ENCODE data around the gene TSPAN2.

Gene TSPAN2

DNA sequence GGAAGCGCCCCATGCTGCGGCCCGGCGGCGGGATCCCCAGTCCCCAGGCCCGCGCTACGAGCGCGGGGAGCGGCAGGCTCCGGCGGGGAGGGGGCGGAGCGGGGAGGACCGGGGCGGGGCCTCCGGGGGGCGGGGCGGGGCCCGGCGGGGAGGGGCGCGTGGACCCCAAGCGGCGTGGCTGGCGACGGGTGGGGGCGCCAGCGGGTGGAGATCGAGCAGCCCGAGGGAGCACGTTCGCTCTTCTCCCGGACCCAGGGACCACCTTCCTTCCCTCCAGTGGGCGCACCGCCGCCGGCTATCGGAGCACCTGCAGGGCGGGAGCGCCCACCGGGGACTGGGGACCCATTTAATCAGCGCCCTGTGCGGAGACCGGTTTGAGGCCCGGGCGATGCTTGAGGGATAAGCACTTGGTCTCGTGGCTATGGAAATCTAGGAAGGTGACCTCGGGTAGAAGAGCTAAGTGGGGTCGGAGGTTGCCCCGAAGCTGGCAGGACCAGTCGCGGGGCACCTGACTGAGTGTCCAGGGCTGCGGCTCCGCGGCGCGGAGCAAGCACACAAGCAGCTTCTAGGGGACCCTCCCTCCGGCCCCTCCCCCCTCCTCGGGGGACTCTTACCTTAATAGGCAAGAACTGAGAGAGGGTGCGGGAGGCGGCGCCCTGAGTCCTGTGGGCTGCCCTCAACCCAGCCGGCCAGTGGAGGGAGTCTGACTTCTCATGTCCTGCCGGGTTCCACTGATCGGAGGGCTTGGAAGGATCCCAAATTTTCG is at the start of gene TSPAN2:
TSS of gene TSPAN2 (minus strand) at position 84 of the 766 bp plus-strand sequence. CDS start at position 13, 71 bp downstream.
- H3K4me3 Mint-ChIP-seq: peak within 1 kb of the TSS; percentile 85
- no peaks in the 10 kb centered on the region for H3K9me3 Mint-ChIP-seq
- H3K36me3 Mint-ChIP-seq: no peaks in the 10 kb centered on the region
- peaks cover 42% of the 10 kb centered on the region for H3K4me1 Mint-ChIP-seq
- no peaks in the 10 kb centered on the region for H3K27me3 Mint-ChIP-seq
- peak within 1 kb of the TSS; percentile 46 for H3K27ac Mint-ChIP-seq

DNA sequence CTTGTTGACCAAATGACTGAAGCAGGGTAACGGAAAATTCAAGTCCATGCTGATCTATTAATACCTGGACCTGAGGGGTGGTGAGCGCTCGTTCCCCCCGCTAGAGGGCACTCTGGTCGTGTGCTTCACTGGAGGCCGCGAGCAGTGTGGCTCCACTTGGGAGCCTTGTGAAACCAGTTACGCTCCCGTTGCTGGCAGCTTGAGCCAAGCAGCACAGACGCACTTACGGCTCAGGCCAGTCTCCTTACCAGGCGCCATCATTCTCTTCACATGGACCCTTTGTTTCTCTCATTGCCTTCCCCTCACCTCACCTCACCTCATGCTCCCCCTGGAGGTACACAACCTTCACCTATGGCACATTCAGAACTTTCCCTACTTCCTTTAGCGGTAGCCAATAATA is 49.7 kb upstream of the TSPAN2 start:
- peaks cover 22% of the 10 kb centered on the region for H3K27me3 Mint-ChIP-seq
- H3K27ac Mint-ChIP-seq: no peak overlapping the region
- peaks cover 7% of the 10 kb centered on the region for H3K4me1 Mint-ChIP-seq

GRCh38 chr1:115138271-115138670 is 49.0 kb upstream of the TSPAN2 start:
- no peak overlapping the region for H3K4me3 Mint-ChIP-seq
- H3K4me1 Mint-ChIP-seq: peaks cover 7% of the 10 kb centered on the region
- H3K27me3 Mint-ChIP-seq: peaks cover 20% of the 10 kb centered on the region
- H3K9me3 Mint-ChIP-seq: no peaks in the 10 kb centered on the region
- no peaks in the 10 kb centered on the region for H3K36me3 Mint-ChIP-seq
- H3K27ac Mint-ChIP-seq: no peak overlapping the region

More for the DNA sequence above, 49.7 kb upstream of the TSPAN2 start:
- Mint-ChIP-seq H3K9me3 (no peaks in the 10 kb centered on the region), H3K4me3 (peak overlapping the region; percentile 73), H3K36me3 (no peaks in the 10 kb centered on the region)

DNA sequence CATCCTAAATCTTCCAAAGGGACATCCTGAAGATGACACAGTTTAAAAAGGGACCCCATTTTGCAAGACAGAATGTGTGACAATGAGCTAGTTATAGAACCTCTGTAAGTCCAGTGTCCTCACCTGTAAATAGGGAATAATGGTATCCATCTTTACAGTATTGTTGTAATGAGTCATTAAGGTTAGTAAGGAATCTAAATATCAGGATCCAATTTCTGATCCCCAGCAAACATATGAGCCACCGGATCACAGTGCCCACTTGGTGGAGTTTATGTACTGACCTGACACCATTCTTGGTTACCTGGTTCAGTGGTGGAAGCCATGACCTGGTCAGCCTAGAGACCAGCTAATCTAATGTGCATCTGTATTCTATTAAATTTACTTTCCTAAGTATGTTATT is 47.9 kb upstream of the TSPAN2 start:
- no peak overlapping the region for H3K27ac Mint-ChIP-seq
- H3K9me3 Mint-ChIP-seq: no peaks in the 10 kb centered on the region
- H3K4me3 Mint-ChIP-seq: no peak overlapping the region
- H3K36me3 Mint-ChIP-seq: no peaks in the 10 kb centered on the region
- H3K27me3 Mint-ChIP-seq: peaks cover 17% of the 10 kb centered on the region
- H3K4me1 Mint-ChIP-seq: peaks cover 7% of the 10 kb centered on the region

- Mint-ChIP-seq H3K27me3 (peaks cover 17% of the 10 kb centered on the region), H3K4me3 (no peak overlapping the region)
These were observed 47.4 kb upstream of the TSPAN2 start for GRCh38 chr1:115136706-115137105.

DNA sequence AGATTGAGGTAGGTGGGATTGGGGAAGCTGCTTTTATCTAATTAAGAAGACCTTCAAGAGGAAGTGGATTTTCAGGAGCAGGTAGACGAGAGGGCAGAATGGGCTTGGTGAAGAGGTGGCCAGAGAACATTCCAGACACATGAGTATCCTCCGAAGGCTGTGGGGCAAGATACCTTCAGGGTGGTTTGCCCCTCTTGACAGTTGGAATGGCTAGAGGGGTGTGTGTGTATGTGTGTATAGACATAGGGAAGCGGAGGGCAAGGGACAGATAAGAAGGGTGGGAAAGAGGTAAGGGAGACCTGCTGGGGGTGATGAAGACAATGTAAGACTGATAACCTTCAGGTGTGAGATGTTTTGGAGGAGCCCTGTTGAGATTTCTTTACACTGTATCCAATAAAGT is 46.8 kb upstream of the TSPAN2 start:
- H3K9me3 Mint-ChIP-seq: no peaks in the 10 kb centered on the region
- H3K27ac Mint-ChIP-seq: no peak overlapping the region
- H3K27me3 Mint-ChIP-seq: peaks cover 14% of the 10 kb centered on the region
- H3K4me1 Mint-ChIP-seq: peaks cover 7% of the 10 kb centered on the region
- H3K4me3 Mint-ChIP-seq: no peak overlapping the region
- no peaks in the 10 kb centered on the region for H3K36me3 Mint-ChIP-seq

More at GRCh38 chr1:115136706-115137105, 47.4 kb upstream of the TSPAN2 start:
- no peak overlapping the region for H3K27ac Mint-ChIP-seq
- no peaks in the 10 kb centered on the region for H3K36me3 Mint-ChIP-seq
- no peaks in the 10 kb centered on the region for H3K9me3 Mint-ChIP-seq
- peaks cover 7% of the 10 kb centered on the region for H3K4me1 Mint-ChIP-seq

- peaks cover 7% of the 10 kb centered on the region for H3K4me1 Mint-ChIP-seq
These were observed 46.4 kb upstream of the TSPAN2 start for GRCh38 chr1:115135681-115136080.

GRCh38 chr1:115134850-115135480 is 45.7 kb upstream of the TSPAN2 start:
- Mint-ChIP-seq H3K27ac (no peak overlapping the region), H3K4me3 (no peak overlapping the region), H3K4me1 (peaks cover 7% of the 10 kb centered on the region), H3K27me3 (peaks cover 9% of the 10 kb centered on the region), H3K9me3 (no peaks in the 10 kb centered on the region), H3K36me3 (no peaks in the 10 kb centered on the region)

More at GRCh38 chr1:115135681-115136080, 46.4 kb upstream of the TSPAN2 start:
- H3K9me3 Mint-ChIP-seq: no peaks in the 10 kb centered on the region
- H3K27ac Mint-ChIP-seq: no peak overlapping the region
- H3K27me3 Mint-ChIP-seq: peaks cover 12% of the 10 kb centered on the region
- H3K4me3 Mint-ChIP-seq: no peak overlapping the region
- H3K36me3 Mint-ChIP-seq: no peaks in the 10 kb centered on the region

DNA sequence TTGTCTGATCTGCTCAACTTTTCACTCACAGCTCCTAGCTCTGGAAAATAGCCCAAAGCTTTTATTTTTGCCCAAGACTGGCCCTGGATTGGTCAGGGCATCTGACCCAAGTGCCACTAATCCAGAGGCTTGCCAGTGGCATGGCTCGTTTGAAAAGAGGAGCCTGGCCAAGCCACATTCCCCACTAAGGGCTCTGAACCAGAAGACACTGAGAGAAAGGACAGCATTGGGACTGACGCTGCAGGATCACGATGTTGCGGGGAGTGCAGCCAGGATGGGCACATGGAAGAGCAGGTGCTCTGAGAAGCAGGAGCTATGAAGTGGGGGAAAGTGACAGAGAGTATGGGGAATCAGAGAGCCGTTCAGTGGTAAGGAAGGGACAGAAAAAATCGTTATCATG is 44.9 kb upstream of the TSPAN2 start:
- H3K4me1 Mint-ChIP-seq: peaks cover 6% of the 10 kb centered on the region
- H3K36me3 Mint-ChIP-seq: no peaks in the 10 kb centered on the region
- no peak overlapping the region for H3K4me3 Mint-ChIP-seq
- no peak overlapping the region for H3K27ac Mint-ChIP-seq
- H3K27me3 Mint-ChIP-seq: peaks cover 9% of the 10 kb centered on the region
- H3K9me3 Mint-ChIP-seq: no peaks in the 10 kb centered on the region

GRCh38 chr1:115133440-115133839 is 44.1 kb upstream of the TSPAN2 start:
- H3K9me3 Mint-ChIP-seq: no peaks in the 10 kb centered on the region

DNA sequence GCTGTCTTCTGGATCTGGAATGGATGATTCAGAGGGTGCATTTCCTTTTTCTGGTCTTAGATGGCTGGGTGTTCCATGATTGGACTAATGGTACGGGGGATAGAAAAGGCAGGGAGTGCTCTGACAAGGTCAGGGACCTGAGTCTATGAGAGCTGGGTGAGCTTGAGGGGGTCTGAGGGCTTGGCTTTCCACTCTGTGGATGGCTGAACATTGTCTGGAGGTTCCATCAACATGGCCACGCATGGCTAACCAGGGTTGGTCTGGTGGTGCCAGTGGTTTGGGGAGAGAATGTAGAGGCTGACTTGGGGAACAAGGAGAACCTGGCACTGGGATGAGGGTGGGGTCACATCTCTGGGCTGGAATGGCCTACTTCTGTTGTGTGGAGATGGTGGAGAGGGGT is 41.5 kb upstream of the TSPAN2 start:
- Mint-ChIP-seq H3K9me3 (no peaks in the 10 kb centered on the region), H3K27me3 (peaks cover 4% of the 10 kb centered on the region), H3K4me1 (no peaks in the 10 kb centered on the region), H3K36me3 (no peaks in the 10 kb centered on the region), H3K27ac (no peak overlapping the region), H3K4me3 (no peak overlapping the region)

More at GRCh38 chr1:115133440-115133839, 44.1 kb upstream of the TSPAN2 start:
- Mint-ChIP-seq H3K36me3 (no peaks in the 10 kb centered on the region), H3K27me3 (peaks cover 3% of the 10 kb centered on the region), H3K4me3 (no peak overlapping the region), H3K27ac (no peak overlapping the region), H3K4me1 (no peaks in the 10 kb centered on the region)

DNA sequence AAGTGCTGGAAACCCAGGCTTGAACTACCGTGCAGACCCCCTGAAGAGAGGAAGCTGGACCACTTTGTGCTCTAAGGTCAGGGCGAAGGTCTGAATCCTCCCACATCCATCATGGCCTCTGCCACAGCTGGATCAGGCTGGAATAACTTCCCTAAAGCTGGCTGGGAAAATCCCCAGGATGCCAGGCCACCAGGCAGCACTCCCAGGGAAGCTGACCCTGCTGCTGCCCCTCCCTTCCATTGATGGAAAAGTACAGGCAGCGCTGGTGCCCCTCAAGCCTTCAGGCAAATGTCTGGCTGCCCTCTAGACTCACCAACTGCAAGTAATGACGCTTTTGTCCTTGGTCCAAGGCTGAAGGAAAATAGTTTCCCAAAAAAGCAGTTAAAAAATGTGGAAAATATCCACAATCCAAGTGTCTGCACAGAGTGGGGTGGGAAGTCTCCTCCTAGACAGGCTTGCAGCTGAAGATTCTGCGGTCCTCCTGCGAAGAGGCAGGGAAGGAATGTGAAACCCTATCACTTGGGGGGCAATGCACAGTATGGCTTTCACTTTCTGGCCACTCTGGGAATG is 39.9 kb upstream of the TSPAN2 start:
- H3K27ac Mint-ChIP-seq: no peak overlapping the region
- H3K4me1 Mint-ChIP-seq: no peaks in the 10 kb centered on the region
- peaks cover 2% of the 10 kb centered on the region for H3K36me3 Mint-ChIP-seq
- no peak overlapping the region for H3K4me3 Mint-ChIP-seq
- peaks cover 4% of the 10 kb centered on the region for H3K27me3 Mint-ChIP-seq
- peaks cover 4% of the 10 kb centered on the region for H3K9me3 Mint-ChIP-seq

DNA sequence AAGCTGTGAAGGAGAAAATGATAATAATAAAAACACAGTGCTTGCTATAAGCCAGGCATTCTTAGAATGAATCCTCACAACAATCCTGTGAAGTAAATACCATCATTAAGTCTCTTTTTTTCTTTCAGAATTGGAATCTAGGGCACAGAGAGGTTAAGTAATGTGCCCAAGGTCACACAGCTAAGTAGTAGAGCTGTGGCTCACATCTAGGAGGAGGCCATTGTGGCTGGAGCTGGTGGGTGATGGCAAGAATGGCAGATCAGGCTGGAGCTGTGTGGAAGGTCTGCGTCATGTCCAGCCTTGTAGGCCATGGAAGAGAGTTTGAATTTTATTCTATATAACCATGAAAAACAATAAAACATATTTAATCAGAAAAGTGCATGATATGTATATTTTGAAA is 38.2 kb upstream of the TSPAN2 start:
- Mint-ChIP-seq H3K4me1 (no peaks in the 10 kb centered on the region), H3K27me3 (peaks cover 10% of the 10 kb centered on the region), H3K9me3 (peaks cover 14% of the 10 kb centered on the region), H3K27ac (no peak overlapping the region), H3K36me3 (peaks cover 5% of the 10 kb centered on the region), H3K4me3 (no peak overlapping the region)

DNA sequence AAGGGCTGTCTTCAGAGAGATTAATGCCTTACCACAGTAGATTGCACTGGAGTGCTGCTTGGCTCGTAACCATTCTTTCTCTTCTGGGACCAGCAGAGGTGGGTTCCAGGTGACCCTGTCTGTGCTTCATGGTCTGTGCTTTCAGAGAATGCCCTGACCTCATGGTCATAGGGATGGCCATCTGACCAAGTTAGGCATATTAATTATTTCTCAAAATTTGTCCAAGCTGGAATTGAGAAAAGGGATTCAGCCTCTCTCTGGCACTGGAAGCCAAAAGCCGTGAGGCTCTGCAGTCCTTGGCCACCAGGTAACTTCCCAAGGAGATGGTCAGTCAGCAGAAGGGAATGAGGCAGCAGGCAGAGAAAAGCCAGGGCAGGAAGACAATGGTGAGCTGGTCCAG is 37.2 kb upstream of the TSPAN2 start:
- Mint-ChIP-seq H3K9me3 (peaks cover 20% of the 10 kb centered on the region), H3K36me3 (peaks cover 10% of the 10 kb centered on the region), H3K4me1 (no peaks in the 10 kb centered on the region), H3K4me3 (no peak overlapping the region), H3K27ac (no peak overlapping the region), H3K27me3 (peaks cover 17% of the 10 kb centered on the region)

DNA sequence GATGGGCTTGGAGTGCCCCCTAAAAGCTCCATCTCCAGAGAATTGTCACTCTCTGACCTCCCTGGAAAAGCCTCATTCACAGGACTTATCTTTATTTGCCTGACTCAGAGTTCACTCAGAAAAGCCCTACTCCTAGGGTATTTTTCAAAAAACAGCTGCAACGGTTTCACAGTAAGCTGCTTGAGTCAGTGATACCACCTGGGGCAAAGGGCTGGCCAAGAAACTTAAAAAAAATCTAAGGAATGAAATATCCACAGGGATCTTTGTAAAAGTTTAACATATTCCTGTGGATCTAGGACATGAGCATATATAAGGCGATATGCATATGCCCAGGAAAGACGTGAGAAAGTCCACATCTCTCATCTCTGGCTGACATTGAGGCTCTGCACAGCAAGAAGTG is 33.8 kb upstream of the TSPAN2 start:
- Mint-ChIP-seq H3K27me3 (peaks cover 21% of the 10 kb centered on the region), H3K9me3 (peaks cover 20% of the 10 kb centered on the region), H3K27ac (no peak overlapping the region), H3K36me3 (peaks cover 10% of the 10 kb centered on the region), H3K4me3 (no peak overlapping the region), H3K4me1 (no peaks in the 10 kb centered on the region)

DNA sequence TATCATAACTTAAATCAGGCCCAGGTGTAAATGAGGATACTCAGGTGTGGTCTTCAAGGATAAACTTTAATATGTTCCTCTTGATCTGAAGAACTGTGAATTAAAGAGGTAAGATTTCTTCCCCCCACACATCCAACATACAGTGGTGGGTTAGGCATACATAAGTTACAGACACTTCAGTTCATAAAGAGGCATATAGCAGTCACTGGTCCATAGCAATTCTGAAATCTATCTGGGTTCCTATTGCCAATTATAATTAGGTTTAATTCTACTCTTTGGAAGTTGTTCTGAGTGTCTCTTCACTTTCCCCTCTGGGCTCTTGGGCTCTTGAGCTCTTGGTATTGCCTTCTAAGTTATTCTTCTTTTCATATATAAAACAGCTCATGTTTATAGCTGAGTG is 32.5 kb upstream of the TSPAN2 start:
- Mint-ChIP-seq H3K36me3 (peaks cover 10% of the 10 kb centered on the region), H3K9me3 (peaks cover 20% of the 10 kb centered on the region), H3K27ac (no peak overlapping the region), H3K27me3 (peaks cover 20% of the 10 kb centered on the region), H3K4me1 (no peaks in the 10 kb centered on the region), H3K4me3 (no peak overlapping the region)
